Neural progenitor cell (in vitro differentiated cells): ENCODE results near the gene ABAT. TPM values are rescaled to one million over a fixed set of nuclear protein-coding genes. Genes with fewer than 3 reads are reported as not detected.

Source experiments
- DNase-seq: peaks from one replicate; pipeline ENCODE4 v3.0.0-alpha.2; 2016; ENCODE audit warnings: low spot score
- H2AFZ ChIP-seq: fragments of 200-600 bp; sonication (generic); replicated peaks from 2 replicates; pipeline ENCODE4 v1.6.1; 2016; ENCODE audit warnings: antibody characterized with exemption
- H3F3A ChIP-seq: fragments of 200-600 bp; sonication (generic); 2 replicates; pipeline ENCODE4 v1.6.1; 2016; ENCODE audit warnings: antibody characterized with exemption, low read depth
- H3K27ac ChIP-seq: fragments of 200-600 bp; sonication (generic); 2 replicates; pipeline ENCODE4 v1.5.1; 2016; ENCODE audit warnings: mild to moderate bottlenecking
- H3K27me3 ChIP-seq: fragments of 200-600 bp; sonication (generic); 2 replicates; pipeline ENCODE4 v1.6.1; 2016; ENCODE audit warnings: mild to moderate bottlenecking, moderate library complexity
- H3K36me3 ChIP-seq: fragments of 200-600 bp; sonication (generic); 2 replicates; pipeline ENCODE4 v1.5.1; 2016
- H3K4me1 ChIP-seq: fragments of 200-600 bp; sonication (generic); 2 replicates; pipeline ENCODE4 v1.6.1; 2016; ENCODE audit warnings: mixed run types
- H3K4me2 ChIP-seq: fragments of 200-600 bp; sonication (generic); 2 replicates; pipeline ENCODE4 v1.6.1; 2016
- H3K4me3 ChIP-seq: fragments of 200-600 bp; sonication (generic); 2 replicates; pipeline ENCODE4 v1.5.1; 2016
- H3K79me2 ChIP-seq: fragments of 200-600 bp; sonication (generic); 2 replicates; pipeline ENCODE4 v1.6.1; 2016; ENCODE audit warnings: low read depth
- H3K9ac ChIP-seq: fragments of 200-600 bp; sonication (generic); 2 replicates; pipeline ENCODE4 v1.6.1; 2016
- H3K9me3 ChIP-seq: fragments of 200-600 bp; sonication (generic); 2 replicates; pipeline ENCODE4 v1.5.1; 2016; ENCODE audit warnings: low read depth
- H4K20me1 ChIP-seq: fragments of 200-600 bp; sonication (generic); 2 replicates; pipeline ENCODE4 v1.6.1; 2016; ENCODE audit warnings: low read depth
- H3K27ac Mint-ChIP-seq: 3 replicates; pipeline ENCODE4 v1.8.0; 2021; ENCODE audit warnings: mixed read lengths
- H3K27me3 Mint-ChIP-seq: 2 replicates; pipeline ENCODE4 v1.8.0; 2022; ENCODE audit warnings: low read depth, mild to moderate bottlenecking, inconsistent platforms, moderate library complexity, mixed read lengths; ENCODE audit not compliant: insufficient read depth
- H3K36me3 Mint-ChIP-seq: 3 replicates; pipeline ENCODE4 v1.8.0; 2021; ENCODE audit warnings: mixed read lengths
- H3K4me1 Mint-ChIP-seq: 3 replicates; pipeline ENCODE4 v1.8.0; 2021; ENCODE audit warnings: mixed read lengths
- H3K4me3 Mint-ChIP-seq: 3 replicates; pipeline ENCODE4 v1.8.0; 2021; ENCODE audit warnings: mild to moderate bottlenecking, moderate library complexity, mixed read lengths
- H3K9me3 Mint-ChIP-seq: 3 replicates; pipeline ENCODE4 v1.8.0; 2020; ENCODE audit warnings: mixed read lengths
- EZH2 ChIP-seq: fragments of 200-600 bp; sonication (generic); IDR thresholded peaks from 2 replicates; pipeline ENCODE4 v1.6.1; 2017; ENCODE audit warnings: antibody characterized with exemption, mild to moderate bottlenecking, moderate library complexity
- EZH2phosphoT487 ChIP-seq: fragments of 200-600 bp; sonication (generic); IDR thresholded peaks from 2 replicates; pipeline ENCODE4 v1.6.1; 2017; ENCODE audit warnings: antibody characterized with exemption
- total RNA-seq: library from RNA; depleted of rRNA; stranded (reverse); fragments of >200 nt; gene quantifications from 2 replicates; pipeline ENCODE4 v1.2.3, GENCODE V29; 2015; ENCODE audit warnings: low replicate concordance
- TF ChIP-seq, protein P1 (sequence below): fragments of 200-600 bp; sonication (generic); IDR thresholded peaks from 2 replicates; pipeline ENCODE4 v1.5.1; 2017; ENCODE audit warnings: antibody characterized with exemption, mild to moderate bottlenecking

ABAT gene
- total RNA-seq, 1 donor from 2014 or later: 7.3 TPM

- Mint-ChIP-seq H3K4me1 (peaks cover 49% of the 10 kb centered on the region), H3K27me3 (peaks cover 8% of the 10 kb centered on the region), H3K27ac (no peak overlapping the region), H3K36me3 (no peaks in the 10 kb centered on the region), H3K4me3 (no peak overlapping the region), H3K9me3 (no peaks in the 10 kb centered on the region)
- Histone ChIP-seq H3K27me3 (no peaks in the 10 kb centered on the region), H3K4me2 (no peak overlapping the region), H3K36me3 (no peaks in the 10 kb centered on the region), H3K4me3 (no peak overlapping the region), H3K9me3 (no peaks in the 10 kb centered on the region), H3K4me1 (peaks cover 13% of the 10 kb centered on the region), H3F3A (peaks cover 7% of the 10 kb centered on the region), H3K27ac (no peak overlapping the region), H3K9ac (no peak overlapping the region), H3K79me2 (no peaks in the 10 kb centered on the region), H4K20me1 (no peaks in the 10 kb centered on the region), H2AFZ (no peak overlapping the region)
- TF ChIP-seq, protein P1, sequence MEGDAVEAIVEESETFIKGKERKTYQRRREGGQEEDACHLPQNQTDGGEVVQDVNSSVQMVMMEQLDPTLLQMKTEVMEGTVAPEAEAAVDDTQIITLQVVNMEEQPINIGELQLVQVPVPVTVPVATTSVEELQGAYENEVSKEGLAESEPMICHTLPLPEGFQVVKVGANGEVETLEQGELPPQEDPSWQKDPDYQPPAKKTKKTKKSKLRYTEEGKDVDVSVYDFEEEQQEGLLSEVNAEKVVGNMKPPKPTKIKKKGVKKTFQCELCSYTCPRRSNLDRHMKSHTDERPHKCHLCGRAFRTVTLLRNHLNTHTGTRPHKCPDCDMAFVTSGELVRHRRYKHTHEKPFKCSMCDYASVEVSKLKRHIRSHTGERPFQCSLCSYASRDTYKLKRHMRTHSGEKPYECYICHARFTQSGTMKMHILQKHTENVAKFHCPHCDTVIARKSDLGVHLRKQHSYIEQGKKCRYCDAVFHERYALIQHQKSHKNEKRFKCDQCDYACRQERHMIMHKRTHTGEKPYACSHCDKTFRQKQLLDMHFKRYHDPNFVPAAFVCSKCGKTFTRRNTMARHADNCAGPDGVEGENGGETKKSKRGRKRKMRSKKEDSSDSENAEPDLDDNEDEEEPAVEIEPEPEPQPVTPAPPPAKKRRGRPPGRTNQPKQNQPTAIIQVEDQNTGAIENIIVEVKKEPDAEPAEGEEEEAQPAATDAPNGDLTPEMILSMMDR: no peak
- TF ChIP-seq EZH2 (no peak), EZH2phosphoT487 (no peak)
- DNase-seq: no peak
These were observed 34.1 kb downstream of the ABAT start for GRCh38 chr16:8708536-8708935.

- peak overlapping the region; percentile 93 for H3K27ac Mint-ChIP-seq
- peaks cover 68% of the 10 kb centered on the region for H3K4me1 Mint-ChIP-seq
- H3K9me3 Mint-ChIP-seq: peaks cover 8% of the 10 kb centered on the region
- no peaks in the 10 kb centered on the region for H3K27me3 ChIP-seq
- no peaks in the 10 kb centered on the region for H3K9me3 ChIP-seq
- H3K79me2 ChIP-seq: no peaks in the 10 kb centered on the region
- H3K36me3 ChIP-seq: no peaks in the 10 kb centered on the region
- no peaks in the 10 kb centered on the region for H4K20me1 ChIP-seq
- H3K4me1 ChIP-seq: peaks cover 21% of the 10 kb centered on the region
- H3F3A ChIP-seq: peaks cover 17% of the 10 kb centered on the region
- H3K4me3 ChIP-seq: peak overlapping the region; percentile 46
- no peak overlapping the region for H3K9ac ChIP-seq
- H3K36me3 Mint-ChIP-seq: peaks cover 4% of the 10 kb centered on the region
- H2AFZ ChIP-seq: peak overlapping the region; percentile 84
- H3K27ac ChIP-seq: no peak overlapping the region
- TF ChIP-seq EZH2: no peak
- TF ChIP-seq, protein P1: no peak
- DNase-seq: peak; percentile 78
- H3K4me3 Mint-ChIP-seq: peak overlapping the region; percentile 74
- peak overlapping the region; percentile 83 for H3K4me2 ChIP-seq
- H3K27me3 Mint-ChIP-seq: peaks cover 10% of the 10 kb centered on the region
These were observed 38.4 kb downstream of the ABAT start for GRCh38 chr16:8712589-8713361.

DNA sequence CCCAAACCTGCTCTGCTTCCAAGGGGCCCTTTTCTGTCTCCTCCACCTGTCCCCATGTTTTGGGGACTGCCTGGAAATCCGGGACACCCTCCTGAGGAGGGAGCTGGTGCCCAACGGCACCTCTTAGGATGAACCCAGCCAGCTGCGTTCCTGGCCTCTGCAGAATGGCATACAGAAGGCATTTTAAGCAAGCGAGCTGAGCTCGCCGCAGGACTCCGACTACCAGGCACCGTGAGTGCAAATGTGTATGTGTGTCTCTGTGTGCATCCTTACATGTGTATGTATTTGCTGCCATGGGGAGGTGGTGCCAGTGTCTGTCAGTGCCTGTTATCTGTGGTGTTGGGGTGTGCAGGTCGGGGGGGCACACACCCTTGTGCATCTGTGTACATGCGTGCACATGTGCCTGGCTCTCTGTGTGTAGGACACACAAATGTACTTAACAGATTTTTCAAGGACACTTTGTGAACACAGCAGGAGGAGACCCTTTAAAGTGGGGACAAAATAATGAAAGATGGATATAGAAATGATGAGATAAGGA lies 39.3 kb downstream of the ABAT start:
- TF ChIP-seq EZH2phosphoT487: no peak
- TF ChIP-seq, protein P1: no peak
- no peaks in the 10 kb centered on the region for H3K79me2 ChIP-seq
- no peaks in the 10 kb centered on the region for H3K9me3 ChIP-seq
- H3F3A ChIP-seq: peaks cover 17% of the 10 kb centered on the region
- no peaks in the 10 kb centered on the region for H4K20me1 ChIP-seq
- peak overlapping the region; percentile 93 for H3K27ac Mint-ChIP-seq
- peaks cover 21% of the 10 kb centered on the region for H3K4me1 ChIP-seq
- H3K9me3 Mint-ChIP-seq: peaks cover 11% of the 10 kb centered on the region
- H3K27me3 Mint-ChIP-seq: peaks cover 13% of the 10 kb centered on the region
- DNase-seq: peak; percentile 31
- no peak overlapping the region for H3K4me3 ChIP-seq
- no peaks in the 10 kb centered on the region for H3K36me3 ChIP-seq
- no peak overlapping the region for H3K27ac ChIP-seq
- peaks cover 7% of the 10 kb centered on the region for H3K36me3 Mint-ChIP-seq
- H3K9ac ChIP-seq: no peak overlapping the region
- H2AFZ ChIP-seq: peak overlapping the region; percentile 84
- H3K4me2 ChIP-seq: peak overlapping the region; percentile 83
- H3K4me1 Mint-ChIP-seq: peaks cover 64% of the 10 kb centered on the region
- no peaks in the 10 kb centered on the region for H3K27me3 ChIP-seq
- peak overlapping the region; percentile 74 for H3K4me3 Mint-ChIP-seq
